Vagina (tissue), 2 donors: ENCODE measurements around the gene PRRC2B.

Experiments
- CTCF ChIP-seq, 3 experiments: fragments of 450-650 bp in 2 of 3; fragments of 200-600 bp in 1 of 3; sonication (generic) in 1 of 3; IDR thresholded peaks; one replicate each; pipeline ENCODE4 v1.5.1; 2017 to 2019; ENCODE audit warnings: antibody characterized with exemption in 3 of 3, mild to moderate bottlenecking in 2 of 3, moderate library complexity in 2 of 3
- POLR2A ChIP-seq, 2 donors: fragments of 450-650 bp; IDR thresholded peaks; one replicate each; pipeline ENCODE4 v1.6.1; 2017; ENCODE audit warnings: antibody characterized with exemption in 2 of 2, mild to moderate bottlenecking in 2 of 2, moderate library complexity in 2 of 2

- no peak for TF ChIP-seq CTCF (IDR thresholded peaks at IDR 0.05)
- TF ChIP-seq POLR2A (IDR thresholded peaks at IDR 0.05) = no peak
These were observed 101.9 kb downstream of the PRRC2B start for GRCh38 chr9:131495785-131496184.
